Fibroblast of lung (primary cell): ENCODE results near the gene HERC2.
"Not testable (repeated sequence)": the region's sequence is repeated elsewhere in the genome, so short reads cannot be mapped to it uniquely, and the experiment has no call there.

Experiments
- EZH2 ChIP-seq: IDR thresholded peaks from 2 replicates; pipeline ENCODE4 v1.5.1; 2012; ENCODE audit warnings: low read length, control low read depth, mild to moderate bottlenecking; ENCODE audit errors: missing control alignments
- TF ChIP-seq, protein P1 (sequence below), 2 donors: IDR thresholded peaks in 1 of 2; conservative IDR thresholded peaks in 1 of 2; 1 replicate in 1 of 2; 2 replicates in 1 of 2; pipeline ENCODE4 v1.5.1; 2011 to 2012; ENCODE audit warnings: low read length in 2 of 2, control low read depth in 1 of 2, inconsistent platforms in 1 of 2, low read depth in 1 of 2, mild to moderate bottlenecking in 1 of 2

DNA sequence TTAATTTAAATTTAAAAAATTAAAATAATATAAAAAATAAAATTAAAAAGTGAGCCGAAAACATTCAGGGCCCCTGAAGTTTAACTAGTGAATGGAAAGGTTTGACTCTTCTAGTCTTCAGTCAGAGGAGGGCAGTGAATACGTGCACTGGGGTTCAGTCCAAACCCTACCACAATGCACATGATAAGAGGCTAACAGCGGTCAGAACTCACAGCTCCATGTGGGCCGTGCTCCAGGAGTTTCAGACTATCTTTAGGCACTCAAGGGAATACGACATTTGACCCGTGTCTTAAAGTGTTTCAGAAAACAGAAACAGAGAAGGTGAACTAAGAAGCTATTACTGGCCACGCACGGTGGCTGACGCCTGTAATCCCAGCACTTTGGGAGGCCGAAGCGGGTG lies 11.5 kb downstream of the HERC2 start:
- TF ChIP-seq, protein P1, sequence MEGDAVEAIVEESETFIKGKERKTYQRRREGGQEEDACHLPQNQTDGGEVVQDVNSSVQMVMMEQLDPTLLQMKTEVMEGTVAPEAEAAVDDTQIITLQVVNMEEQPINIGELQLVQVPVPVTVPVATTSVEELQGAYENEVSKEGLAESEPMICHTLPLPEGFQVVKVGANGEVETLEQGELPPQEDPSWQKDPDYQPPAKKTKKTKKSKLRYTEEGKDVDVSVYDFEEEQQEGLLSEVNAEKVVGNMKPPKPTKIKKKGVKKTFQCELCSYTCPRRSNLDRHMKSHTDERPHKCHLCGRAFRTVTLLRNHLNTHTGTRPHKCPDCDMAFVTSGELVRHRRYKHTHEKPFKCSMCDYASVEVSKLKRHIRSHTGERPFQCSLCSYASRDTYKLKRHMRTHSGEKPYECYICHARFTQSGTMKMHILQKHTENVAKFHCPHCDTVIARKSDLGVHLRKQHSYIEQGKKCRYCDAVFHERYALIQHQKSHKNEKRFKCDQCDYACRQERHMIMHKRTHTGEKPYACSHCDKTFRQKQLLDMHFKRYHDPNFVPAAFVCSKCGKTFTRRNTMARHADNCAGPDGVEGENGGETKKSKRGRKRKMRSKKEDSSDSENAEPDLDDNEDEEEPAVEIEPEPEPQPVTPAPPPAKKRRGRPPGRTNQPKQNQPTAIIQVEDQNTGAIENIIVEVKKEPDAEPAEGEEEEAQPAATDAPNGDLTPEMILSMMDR (conservative IDR thresholded peaks at IDR 0.05 in 1 of 2, IDR thresholded peaks at IDR 0.05 in 1 of 2; ENCODE audit: low read depth in 1 of 2, low read length in 2 of 2): not testable (repeated sequence)
- not testable (repeated sequence) for TF ChIP-seq EZH2
